DMS79 (cell line): ENCODE measurements around the gene CCDC169.

Experiments
- DNase-seq: peaks from one replicate; lab custom pipeline; 2025; lab: John Stamatoyannopoulos, UW

CCDC169 gene

GRCh38 chr13:36242761-36243160 is 54.9 kb downstream of the CCDC169 start:
- no peak for DNase-seq

GRCh38 chr13:36231236-36231635 is 66.4 kb downstream of the CCDC169 start:
- no peak for DNase-seq

GRCh38 chr13:36224730-36225129 is 72.9 kb downstream of the CCDC169 start:
- no peak for DNase-seq

GRCh38 chr13:36219883-36220282 is 77.7 kb downstream of the CCDC169 start:
- DNase-seq: no peak

GRCh38 chr13:36217456-36217855 is 80.2 kb downstream of the CCDC169 start:
- DNase-seq: no peak

- DNase-seq: no peak
These were observed 83.3 kb downstream of the CCDC169 start, which contains the start of gene SOHLH2 for GRCh38 chr13:36214163-36214921. Gene SOHLH2 (minus strand): TSS chr13:36214556. CDS start chr13:36214526, 30 bp downstream.

- DNase-seq: no peak
These were observed 84.8 kb downstream of the CCDC169 start for GRCh38 chr13:36212789-36213188.

- DNase-seq: no peak
These were observed 86.0 kb downstream of the CCDC169 start for GRCh38 chr13:36211567-36211966.

GRCh38 chr13:36210738-36211137 is 86.9 kb downstream of the CCDC169 start:
- DNase-seq: no peak

GRCh38 chr13:36207672-36208071 is 89.9 kb downstream of the CCDC169 start:
- no peak for DNase-seq

GRCh38 chr13:36193151-36193855 is 104.3 kb downstream of the CCDC169 start:
- DNase-seq: no peak

GRCh38 chr13:36192166-36192565 is 105.4 kb downstream of the CCDC169 start:
- DNase-seq: no peak

- DNase-seq: no peak
These were observed 106.8 kb downstream of the CCDC169 start for GRCh38 chr13:36190771-36191170.

GRCh38 chr13:36188441-36188840 is 109.2 kb downstream of the CCDC169 start:
- DNase-seq: no peak

- no peak for DNase-seq
These were observed 113.7 kb downstream of the CCDC169 start for GRCh38 chr13:36183901-36184300.
